HepG2 (cell line): ENCODE measurements around the gene LCLAT1. TPM values are rescaled to one million over a fixed set of nuclear protein-coding genes. Genes with fewer than 3 reads are reported as not detected.

Experiments used
- ATAC-seq: fragments of 200-7000 bp; cut with Tn5 transposase; 3 replicates; pipeline ENCODE4 v1.9.1; 2020; ENCODE audit warnings: mild to moderate bottlenecking, moderate library complexity
- BruUV-seq: library from RNA; stranded (reverse); fragments of 400-500 nt; replicated peaks from 2 replicates; lab custom pipeline; 2021; lab: Mats Ljungman, UMichigan
- CTCF ChIA-PET: fragments of 300-600 bp; formaldehyde crosslinking; extraction: SDS; loops from one replicate; lab custom pipeline; 2021; ENCODE audit warnings: low total read pairs, inconsistent platforms, low intra/inter-chr PET ratio; lab: Yijun Ruan, JAX
- POLR2A ChIA-PET: fragments of 350-600 bp; sonication (Branson Sonifier 250); formaldehyde crosslinking; loops from one replicate; lab custom pipeline; 2020; ENCODE audit warnings: antibody characterized with exemption, inconsistent platforms; lab: Yijun Ruan, JAX
- DNase-seq: peaks from one replicate; pipeline ENCODE4 v3.0.0-alpha.2; 2015; ENCODE audit warnings: low spot score
- FAIRE-seq: peaks from 3 replicates; lab custom pipeline; 2011; peaks lifted over from hg19 to GRCh38; lab: Jason Lieb, UNC
- H2AFZ ChIP-seq: one replicate; pipeline ENCODE4 v1.6.1; 2011; ENCODE audit warnings: low read length, inconsistent platforms
- H3K27ac ChIP-seq: fragments of 300-600 bp; 3 replicates; pipeline ENCODE4 v1.8.0; 2011; ENCODE audit warnings: mixed run types, mild to moderate bottlenecking, mixed read lengths, low read length, inconsistent platforms; ENCODE audit not compliant: insufficient read depth; ENCODE audit errors: extremely low read length
- H3K27me3 ChIP-seq, 2 experiments: fragments of 200-600 bp in 1 of 2; 2 replicates in 1 of 2; 3 replicates in 1 of 2; pipeline versions ENCODE4 v1.6.0 to v1.8.0; 2011; ENCODE audit warnings: low read length in 2 of 2, mild to moderate bottlenecking in 2 of 2, moderate library complexity in 2 of 2, inconsistent platforms in 1 of 2; ENCODE audit not compliant: insufficient read depth in 2 of 2, control insufficient read depth in 1 of 2
- H3K36me3 ChIP-seq, 2 experiments: fragments of 200-600 bp in 1 of 2; replicated peaks in 1 of 2; 2 replicates in 1 of 2; 3 replicates in 1 of 2; pipeline versions ENCODE4 v1.5.1 to v1.8.0; 2011; ENCODE audit warnings: low read length in 2 of 2, inconsistent platforms in 1 of 2; ENCODE audit not compliant: insufficient read depth in 2 of 2, control insufficient read depth in 1 of 2
- H3K4me1 ChIP-seq: 2 replicates; pipeline ENCODE4 v1.5.1; 2012; ENCODE audit warnings: low read length, inconsistent platforms; ENCODE audit not compliant: insufficient read depth
- H3K4me2 ChIP-seq: 2 replicates; pipeline ENCODE4 v1.6.0; 2011; ENCODE audit warnings: low read depth, low read length, inconsistent platforms
- H3K4me3 ChIP-seq, 3 experiments: fragments of 200-600 bp in 1 of 3; sonication (generic), shearing (Covaris generic) in 1 of 3; replicated peaks in 1 of 3; 2 replicates each; pipeline ENCODE4 v1.5.1; 2011 to 2016; ENCODE audit warnings: low read length in 3 of 3, inconsistent platforms in 2 of 3, low read depth in 2 of 3, mild to moderate bottlenecking in 2 of 3, control low read depth in 1 of 3, mixed read lengths in 1 of 3; ENCODE audit not compliant: insufficient read depth in 1 of 3
- H3K79me2 ChIP-seq: one replicate; pipeline ENCODE4 v1.6.1; 2011; ENCODE audit warnings: low read length, inconsistent platforms; ENCODE audit not compliant: insufficient read depth
- H3K9ac ChIP-seq: 2 replicates; pipeline ENCODE4 v1.6.0; 2011; ENCODE audit warnings: mild to moderate bottlenecking, low read depth, low read length, inconsistent platforms; ENCODE audit not compliant: insufficient read depth
- H3K9me3 ChIP-seq: 2 replicates; pipeline ENCODE4 v1.5.1; 2012; ENCODE audit warnings: mild to moderate bottlenecking, low read length
- H4K20me1 ChIP-seq: 2 replicates; pipeline ENCODE4 v1.6.0; 2011; ENCODE audit warnings: inconsistent platforms, mild to moderate bottlenecking, low read length, moderate library complexity; ENCODE audit not compliant: insufficient read depth
- CREB1 ChIP-seq, 2 experiments: fragments of 450-650 bp in 1 of 2; IDR thresholded peaks; 2 replicates each; pipeline ENCODE4 v1.6.1; 2016 to 2017; ENCODE audit warnings: control low read depth in 1 of 2, mild to moderate bottlenecking in 1 of 2, missing compliant biosample characterization in 1 of 2, missing genetic modification characterization in 1 of 2
- ETV5 ChIP-seq: IDR thresholded peaks from 2 replicates; pipeline ENCODE4 v1.6.1; 2018; ENCODE audit warnings: missing biosample characterization, missing genetic modification reagents, inconsistent platforms, borderline replicate concordance
- FOSL1 ChIP-seq: sonication (generic); formaldehyde crosslinking; IDR thresholded peaks from 2 replicates; pipeline ENCODE4 v1.9.0; 2021; ENCODE audit warnings: missing genetic modification reagents, borderline replicate concordance
- IRF2 ChIP-seq: IDR thresholded peaks from 2 replicates; pipeline ENCODE4 v1.6.1; 2018; ENCODE audit warnings: missing genetic modification reagents, missing compliant biosample characterization
- ISX ChIP-seq: sonication (generic); formaldehyde crosslinking; conservative IDR thresholded peaks from 2 replicates; pipeline ENCODE4 v1.5.0; 2020; ENCODE audit warnings: missing genetic modification reagents
- MXD4 ChIP-seq: IDR thresholded peaks from 2 replicates; pipeline ENCODE4 v1.6.1; 2016; ENCODE audit warnings: mild to moderate bottlenecking, missing biosample characterization, missing genetic modification reagents
- POGZ ChIP-seq: sonication (generic); formaldehyde crosslinking; IDR thresholded peaks from 2 replicates; pipeline ENCODE4 v1.4.0; 2020; ENCODE audit warnings: mild to moderate bottlenecking, missing genetic modification reagents
- STAG1 ChIP-seq: sonication (generic); formaldehyde crosslinking; IDR thresholded peaks from 2 replicates; pipeline ENCODE4 v1.4.0; 2020; ENCODE audit warnings: missing genetic modification reagents
- TGIF2 ChIP-seq: IDR thresholded peaks from 2 replicates; pipeline ENCODE4 v1.6.1; 2016; ENCODE audit warnings: control low read depth, missing compliant biosample characterization
- ZMYM2 ChIP-seq: sonication (generic); formaldehyde crosslinking; IDR thresholded peaks from 2 replicates; pipeline ENCODE4 v1.8.0; 2022; ENCODE audit warnings: mild to moderate bottlenecking, missing genetic modification reagents
- ZNF251 ChIP-seq: sonication (generic); formaldehyde crosslinking; IDR thresholded peaks from 2 replicates; pipeline ENCODE4 v1.9.0; 2021; ENCODE audit warnings: mild to moderate bottlenecking, missing genetic modification reagents
- ZNF30 ChIP-seq: sonication (generic); formaldehyde crosslinking; IDR thresholded peaks from 2 replicates; pipeline ENCODE4 v1.5.0; 2020; ENCODE audit warnings: mild to moderate bottlenecking, missing genetic modification reagents
- ZNF496 ChIP-seq: sonication (generic); formaldehyde crosslinking; IDR thresholded peaks from 2 replicates; pipeline ENCODE4 v1.8.1; 2023; ENCODE audit warnings: mild to moderate bottlenecking, moderate library complexity, missing genetic modification reagents; ENCODE audit not compliant: insufficient replicate concordance
- ZNF883 ChIP-seq: sonication (generic); formaldehyde crosslinking; IDR thresholded peaks from 2 replicates; pipeline ENCODE4 v1.5.1; 2020; ENCODE audit warnings: mild to moderate bottlenecking, missing genetic modification reagents; ENCODE audit errors: not compliant biosample characterization
- ZSCAN30 ChIP-seq: sonication (generic); formaldehyde crosslinking; IDR thresholded peaks from 2 replicates; pipeline ENCODE4 v1.5.0; 2020; ENCODE audit warnings: mild to moderate bottlenecking, missing genetic modification reagents
- WGBS: methylation state at CpG from one replicate; pipeline ENCODE4 v1.1.6; 2017; ENCODE audit warnings: low lambda C conversion rate; 5-methylcytosine and 5-hydroxymethylcytosine counted together
- in situ Hi-C: cut with HindIII; loops from 2 replicates; pipeline ENCODE4 v1.10.0; 2017; ENCODE audit warnings: low pct_unique_long_range_greater_than_20kb; ENCODE audit not compliant: extremely low pct_ligation_motif_present
- intact Hi-C: fragments of 100-400 bp; cut with micrococcal nuclease; formaldehyde crosslinking; loops from one replicate; pipeline ENCODE4 v1.10.0; 2022; ENCODE audit not compliant: unreplicated experiment
- polyA plus RNA-seq, 8 experiments: library from polyadenylated mRNA; depleted of rRNA in 3 of 8; stranded (reverse) in 7 of 8; unstranded in 1 of 8; fragments of >200 nt; fragmentation: Illumina TruSeq in 4 of 8; extraction: Trizol in 4 of 8; gene quantifications; 2 replicates each; pipeline versions ENCODE4 v1.2.1 to v1.2.3, GENCODE V29; 2011 to 2016; ENCODE audit warnings: low read depth in 4 of 8, missing spikeins in 1 of 8, mixed read lengths in 1 of 8; ENCODE audit not compliant: insufficient read depth in 1 of 8
- total RNA-seq, 5 experiments: library from RNA; depleted of rRNA; stranded (reverse); fragments of >200 nt; fragmentation: Illumina TruSeq; extraction: Trizol; gene quantifications; 2 replicates each; pipeline ENCODE4 v1.2.3, GENCODE V29; 2016; ENCODE audit warnings: low read depth in 1 of 5
- TF ChIP-seq, protein P1 (sequence below): sonication (generic); formaldehyde crosslinking; IDR thresholded peaks from 2 replicates; pipeline ENCODE4 v1.4.0; 2020; ENCODE audit warnings: missing genetic modification reagents, low read depth, mild to moderate bottlenecking, borderline replicate concordance
- TF ChIP-seq, protein P2 (sequence below): sonication (generic); formaldehyde crosslinking; IDR thresholded peaks from 2 replicates; pipeline ENCODE4 v1.5.1; 2020; ENCODE audit warnings: missing genetic modification reagents, mild to moderate bottlenecking, borderline replicate concordance
- TF ChIP-seq, protein P3 (sequence below): sonication (generic); formaldehyde crosslinking; IDR thresholded peaks from 2 replicates; pipeline ENCODE4 v1.5.0; 2020; ENCODE audit warnings: missing genetic modification reagents
- TF ChIP-seq, protein P4 (sequence below): sonication (generic); formaldehyde crosslinking; IDR thresholded peaks from 2 replicates; pipeline ENCODE4 v1.5.0; 2020; ENCODE audit warnings: mild to moderate bottlenecking, low read depth, missing genetic modification reagents, borderline replicate concordance
- TF ChIP-seq, protein P5 (sequence below): IDR thresholded peaks from 2 replicates; pipeline ENCODE4 v1.6.1; 2016; ENCODE audit warnings: missing compliant biosample characterization, missing genetic modification reagents, borderline replicate concordance

Gene LCLAT1
- total and polyA plus RNA-seq, 2 of the 13 experiments (the other 11 are each of a cell fraction or from before 2014, with no cell fraction given): 18.0 to 28.0 TPM

DNA sequence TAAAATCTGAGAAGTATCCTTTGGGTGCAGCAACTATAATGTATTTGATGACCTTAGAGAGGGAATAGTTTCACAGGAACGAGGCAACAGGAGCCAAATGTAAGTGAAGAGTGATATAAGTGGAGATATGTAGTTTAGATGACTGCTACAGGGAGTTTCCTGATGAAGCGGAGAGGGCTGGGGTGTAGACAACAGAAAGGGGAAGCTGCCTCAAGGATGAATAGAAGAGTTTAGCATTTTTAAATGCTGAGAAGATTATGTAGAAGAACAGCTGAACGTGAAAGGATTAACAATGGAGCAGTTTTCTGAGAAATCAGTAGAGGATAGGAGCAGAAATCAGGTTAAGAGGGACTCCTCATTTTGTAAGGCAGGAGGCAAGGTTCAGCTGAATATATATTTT, 133.3 kb downstream of the LCLAT1 start (continued):
- TF ChIP-seq ZSCAN30 (no peak), IRF2 (CRISPR knock-in tag) (no peak), FOSL1 (CRISPR knock-in tag) (no peak), ISX (CRISPR knock-in tag) (no peak), STAG1 (no peak), ZNF30 (CRISPR knock-in tag) (no peak), MXD4 (CRISPR knock-in tag) (no peak), ZNF496 (CRISPR knock-in tag) (no peak), POGZ (no peak)
- TF ChIP-seq, protein P1, sequence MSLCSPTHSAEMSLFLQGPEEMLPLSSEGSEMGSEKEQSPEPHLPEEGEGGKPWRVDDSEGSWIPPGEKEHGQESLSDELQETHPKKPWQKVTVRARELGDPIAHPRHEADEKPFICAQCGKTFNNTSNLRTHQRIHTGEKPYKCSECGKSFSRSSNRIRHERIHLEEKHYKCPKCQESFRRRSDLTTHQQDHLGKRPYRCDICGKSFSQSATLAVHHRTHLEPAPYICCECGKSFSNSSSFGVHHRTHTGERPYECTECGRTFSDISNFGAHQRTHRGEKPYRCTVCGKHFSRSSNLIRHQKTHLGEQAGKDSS: no peak

DNA sequence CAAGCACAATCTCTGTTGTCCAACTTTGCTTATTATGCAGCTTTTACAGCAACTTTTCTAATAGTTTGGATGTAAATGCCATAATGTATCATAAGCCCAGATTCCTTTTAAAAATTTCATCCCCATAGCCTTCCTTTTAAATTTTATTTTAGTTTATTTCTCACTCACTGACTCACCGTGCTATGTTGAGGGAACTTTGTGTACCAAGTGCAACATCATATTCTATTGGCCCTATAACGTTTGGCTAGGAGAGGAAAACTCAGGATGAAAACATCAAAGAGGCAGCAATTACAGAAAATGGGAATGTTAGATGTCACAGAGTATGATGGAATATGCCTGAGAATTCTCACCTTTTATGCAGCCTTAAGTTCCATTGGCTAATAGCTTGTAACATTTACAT, 135.5 kb downstream of the LCLAT1 start:
- CTCF ChIA-PET: no interaction called here
- Histone ChIP-seq H3K4me2 (no peak overlapping the region), H3K9me3 (no peaks in the 10 kb centered on the region), H3K9ac (no peak overlapping the region), H3K36me3 (0 out of 5 replicates have a peak, but pooled peaks cover 0 to 2% of the 10 kb centered on the region in 2 experiments), H3K4me1 (no peaks in the 10 kb centered on the region), H4K20me1 (no peaks in the 10 kb centered on the region), H3K79me2 (no peaks in the 10 kb centered on the region), H3K27me3 (no peaks in the 10 kb centered on the region; a peak in 1 of 5 replicates), H2AFZ (no peak overlapping the region), H3K27ac (no peak overlapping the region), H3K4me3 (no peak overlapping the region)
- in situ Hi-C loops (no loop called here), intact Hi-C loops (no loop called here)
- no peak for ATAC-seq
- BruUV-seq: no TSS peak
- POLR2A ChIA-PET: no interaction called here
- no peak for FAIRE-seq
- DNase-seq: no peak
- WGBS: 89% methylated on average over 2 of the region's 2 CpGs
- TF ChIP-seq TGIF2 (CRISPR knock-in tag) (no peak), ZMYM2 (CRISPR knock-in tag) (no peak), ZNF883 (CRISPR knock-in tag) (no peak), ETV5 (CRISPR knock-in tag) (no peak), CREB1 (IDR thresholded peaks at IDR 0.05) (no peak), CREB1 (CRISPR knock-in tag; IDR thresholded peaks at IDR 0.05) (no peak), ZNF251 (CRISPR knock-in tag) (no peak)
- TF ChIP-seq, protein P2, sequence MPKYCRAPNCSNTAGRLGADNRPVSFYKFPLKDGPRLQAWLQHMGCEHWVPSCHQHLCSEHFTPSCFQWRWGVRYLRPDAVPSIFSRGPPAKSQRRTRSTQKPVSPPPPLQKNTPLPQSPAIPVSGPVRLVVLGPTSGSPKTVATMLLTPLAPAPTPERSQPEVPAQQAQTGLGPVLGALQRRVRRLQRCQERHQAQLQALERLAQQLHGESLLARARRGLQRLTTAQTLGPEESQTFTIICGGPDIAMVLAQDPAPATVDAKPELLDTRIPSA (CRISPR knock-in tag): no peak
- TF ChIP-seq, protein P3, sequence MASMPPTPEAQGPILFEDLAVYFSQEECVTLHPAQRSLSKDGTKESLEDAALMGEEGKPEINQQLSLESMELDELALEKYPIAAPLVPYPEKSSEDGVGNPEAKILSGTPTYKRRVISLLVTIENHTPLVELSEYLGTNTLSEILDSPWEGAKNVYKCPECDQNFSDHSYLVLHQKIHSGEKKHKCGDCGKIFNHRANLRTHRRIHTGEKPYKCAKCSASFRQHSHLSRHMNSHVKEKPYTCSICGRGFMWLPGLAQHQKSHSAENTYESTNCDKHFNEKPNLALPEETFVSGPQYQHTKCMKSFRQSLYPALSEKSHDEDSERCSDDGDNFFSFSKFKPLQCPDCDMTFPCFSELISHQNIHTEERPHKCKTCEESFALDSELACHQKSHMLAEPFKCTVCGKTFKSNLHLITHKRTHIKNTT (CRISPR knock-in tag): no peak
- TF ChIP-seq, protein P4, sequence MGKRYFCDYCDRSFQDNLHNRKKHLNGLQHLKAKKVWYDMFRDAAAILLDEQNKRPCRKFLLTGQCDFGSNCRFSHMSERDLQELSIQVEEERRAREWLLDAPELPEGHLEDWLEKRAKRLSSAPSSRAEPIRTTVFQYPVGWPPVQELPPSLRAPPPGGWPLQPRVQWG (CRISPR knock-in tag): no peak
- TF ChIP-seq, protein P5, sequence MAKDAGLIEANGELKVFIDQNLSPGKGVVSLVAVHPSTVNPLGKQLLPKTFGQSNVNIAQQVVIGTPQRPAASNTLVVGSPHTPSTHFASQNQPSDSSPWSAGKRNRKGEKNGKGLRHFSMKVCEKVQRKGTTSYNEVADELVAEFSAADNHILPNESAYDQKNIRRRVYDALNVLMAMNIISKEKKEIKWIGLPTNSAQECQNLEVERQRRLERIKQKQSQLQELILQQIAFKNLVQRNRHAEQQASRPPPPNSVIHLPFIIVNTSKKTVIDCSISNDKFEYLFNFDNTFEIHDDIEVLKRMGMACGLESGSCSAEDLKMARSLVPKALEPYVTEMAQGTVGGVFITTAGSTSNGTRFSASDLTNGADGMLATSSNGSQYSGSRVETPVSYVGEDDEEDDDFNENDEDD (CRISPR knock-in tag): no peak
